Stimulated activated CD4-positive, alpha-beta T cell treated with anti-CD3 and anti-CD28 coated beads, Interleukin-4, amount 100 ng/mL, for 4 hours (primary cell): ENCODE measurements around the gene SPRR1A.

Source experiments
- DNase-seq, 2 experiments: peaks; one replicate each; pipeline ENCODE4 v3.0.0-alpha.2; 2020

The SPRR1A gene, protein sequence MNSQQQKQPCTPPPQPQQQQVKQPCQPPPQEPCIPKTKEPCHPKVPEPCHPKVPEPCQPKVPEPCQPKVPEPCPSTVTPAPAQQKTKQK

DNA sequence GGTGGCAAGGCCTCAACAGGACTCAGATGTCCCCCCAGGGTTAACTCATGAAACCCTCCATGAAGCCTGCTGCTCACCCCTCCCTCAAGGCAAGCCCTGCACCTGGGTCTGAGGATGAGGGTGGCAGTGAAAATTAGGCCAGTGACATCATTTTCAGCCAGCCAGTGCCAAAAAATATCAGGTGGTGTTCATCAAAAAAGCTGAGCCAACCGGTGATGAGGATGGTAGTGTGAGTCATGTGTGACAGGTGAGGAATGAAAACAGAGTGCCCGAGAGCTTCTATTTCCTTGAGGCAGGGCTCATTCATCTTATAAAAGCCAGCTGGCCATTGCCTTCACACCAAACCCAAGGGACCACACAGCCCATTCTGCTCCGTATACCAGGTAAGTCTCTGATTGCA lies at the start of gene SPRR1A:
TSS of gene SPRR1A (plus strand) at position 339 of the 400 bp plus-strand sequence. CDS start 1,150 bp downstream, outside the sequence.
- no peak for DNase-seq

DNA sequence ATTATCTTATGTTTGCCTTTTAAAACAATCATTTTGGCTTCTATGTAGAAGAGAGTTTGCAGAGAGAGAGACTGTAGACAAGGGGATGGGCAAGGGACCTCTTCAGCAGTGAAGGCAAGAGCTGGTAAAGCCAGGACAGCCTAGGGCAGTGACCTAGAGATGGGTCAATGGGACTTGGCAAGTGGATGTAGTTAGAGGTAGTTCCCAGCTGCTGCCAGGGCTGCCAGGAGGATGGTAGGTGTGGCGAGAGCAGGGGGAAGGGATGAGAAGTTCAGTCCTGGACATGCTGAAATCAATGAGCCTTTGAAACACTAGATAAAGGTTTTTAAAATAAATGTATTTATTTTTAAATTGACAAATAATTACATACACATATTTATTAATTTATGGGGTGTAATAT lies 43.3 kb upstream of the SPRR1A start:
- DNase-seq, result no peak

DNA sequence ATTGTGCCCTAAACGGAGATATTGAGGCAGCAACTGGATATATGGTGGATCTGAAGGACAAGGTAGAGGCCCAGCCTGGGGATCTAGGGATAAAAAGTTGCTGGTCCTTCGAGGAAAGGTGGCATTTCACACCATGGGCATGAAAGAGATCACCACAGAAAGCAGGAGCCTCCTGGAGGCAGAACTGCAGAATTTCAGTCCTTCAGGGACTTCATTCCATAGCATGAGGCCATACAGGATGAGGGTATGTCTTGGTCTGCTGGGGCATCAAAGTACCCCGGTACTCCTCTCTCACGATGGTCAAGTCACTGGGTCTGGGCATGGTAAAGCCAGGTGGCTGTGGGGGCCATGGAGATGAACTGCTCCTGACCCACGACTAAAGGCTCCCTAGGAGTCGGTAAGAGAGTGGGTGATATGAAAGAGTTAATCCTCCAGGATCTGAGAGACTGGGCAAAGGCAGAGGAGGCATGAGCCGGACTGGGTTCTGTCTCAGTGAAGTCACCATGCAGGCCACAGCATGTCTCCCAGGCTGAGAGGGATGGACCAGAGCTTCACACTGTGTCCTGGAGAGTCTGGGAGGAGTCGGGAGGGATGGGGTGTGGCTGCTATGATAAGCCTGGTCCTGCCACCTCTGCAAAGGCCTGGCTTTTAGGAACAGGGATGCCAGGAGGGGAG lies 42.7 kb upstream of the SPRR1A start:
- no peak for DNase-seq

DNA sequence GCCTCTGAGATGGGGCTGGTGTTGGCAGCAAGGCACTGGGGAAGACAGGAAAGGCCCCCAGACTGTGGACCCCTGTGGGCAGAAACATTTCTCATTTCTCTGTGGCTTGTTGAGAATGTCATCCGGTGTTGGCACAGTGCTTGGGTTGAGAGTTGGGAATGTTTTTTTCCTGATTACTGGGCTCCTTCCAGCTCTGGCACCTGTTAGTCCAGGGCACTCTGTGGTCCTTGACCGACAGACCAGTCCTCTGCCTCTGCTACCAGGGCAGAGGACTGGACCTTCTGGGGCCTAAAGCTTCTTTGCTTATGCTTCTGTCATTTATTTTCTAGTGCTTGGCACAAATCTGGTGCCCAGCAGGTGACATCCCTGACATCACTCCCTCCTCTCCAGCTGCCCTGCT lies 41.7 kb upstream of the SPRR1A start:
- no peak for DNase-seq

DNA sequence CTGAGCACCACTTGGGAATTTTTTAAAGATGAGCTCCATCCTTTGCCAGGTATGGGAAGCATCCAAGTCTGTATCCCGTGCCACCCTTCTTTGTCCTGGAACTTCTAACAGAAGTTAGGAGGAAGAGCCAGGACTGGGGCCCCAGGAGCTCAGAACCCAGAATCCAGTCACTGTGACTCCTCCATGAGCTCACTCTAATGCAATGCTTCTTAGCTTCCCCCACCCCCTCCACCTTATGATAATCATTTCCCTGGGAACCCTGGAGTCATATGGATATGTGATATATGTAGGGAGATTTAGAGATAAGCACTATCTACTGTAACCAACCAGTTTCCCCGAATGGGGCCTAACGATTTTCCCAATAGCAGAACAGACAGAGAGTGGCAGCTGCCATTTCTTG lies 37.6 kb upstream of the SPRR1A start:
- DNase-seq, result no peak

DNA sequence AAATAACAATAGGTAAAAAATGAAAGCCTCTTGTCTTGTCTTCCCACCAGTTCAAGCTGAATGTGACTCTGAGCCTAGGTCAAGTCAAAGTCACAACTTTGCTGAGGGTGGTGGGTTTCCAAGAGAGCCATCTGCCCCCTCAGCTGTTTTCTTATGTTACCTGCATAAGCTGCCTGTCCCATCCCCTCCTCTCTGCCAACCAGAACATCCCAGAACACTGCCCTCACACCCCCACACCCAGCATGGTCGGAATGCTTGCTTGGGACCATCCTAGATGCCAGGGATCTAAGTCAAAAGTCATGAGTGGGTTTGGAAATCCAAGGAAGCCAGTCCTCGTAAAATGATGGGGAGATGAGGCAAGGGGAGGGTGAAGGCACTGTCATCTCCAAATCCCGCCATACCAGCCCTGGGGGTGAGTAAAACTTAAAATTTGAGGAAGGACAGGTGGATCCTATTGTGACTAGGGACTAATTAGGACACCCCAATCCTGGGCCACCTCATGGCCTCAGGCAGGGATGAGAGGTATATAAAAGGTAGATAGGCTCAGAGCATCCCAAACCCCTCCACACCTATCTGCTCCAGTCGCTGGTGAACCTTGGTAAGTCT lies 37.1 kb upstream of the SPRR1A start, which contains the start of gene SPRR5:
TSS of gene SPRR5 (plus strand) at position 556 of the 606 bp plus-strand sequence. CDS start 1,349 bp downstream, outside the sequence.
- DNase-seq, result no peak

DNA sequence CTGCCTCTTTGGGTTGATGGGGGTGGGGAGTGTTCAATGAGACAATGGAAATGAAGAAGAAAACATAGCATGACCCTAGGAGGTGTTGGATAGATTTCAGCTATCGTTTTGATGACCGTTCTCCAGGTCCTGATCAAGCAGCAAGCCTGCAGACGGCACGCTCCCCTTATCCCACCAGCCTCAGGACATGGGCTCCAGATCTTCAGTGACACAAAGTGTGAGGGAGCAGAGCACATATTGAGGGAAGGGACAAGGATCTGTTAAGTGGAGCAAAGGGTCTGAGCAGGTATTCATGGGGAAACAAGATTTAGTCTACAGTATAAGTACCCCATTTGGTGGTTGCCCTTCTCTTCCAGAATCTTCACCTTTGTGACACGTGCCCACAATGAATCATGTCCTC lies 32.2 kb upstream of the SPRR1A start:
- DNase-seq, result no peak

DNA sequence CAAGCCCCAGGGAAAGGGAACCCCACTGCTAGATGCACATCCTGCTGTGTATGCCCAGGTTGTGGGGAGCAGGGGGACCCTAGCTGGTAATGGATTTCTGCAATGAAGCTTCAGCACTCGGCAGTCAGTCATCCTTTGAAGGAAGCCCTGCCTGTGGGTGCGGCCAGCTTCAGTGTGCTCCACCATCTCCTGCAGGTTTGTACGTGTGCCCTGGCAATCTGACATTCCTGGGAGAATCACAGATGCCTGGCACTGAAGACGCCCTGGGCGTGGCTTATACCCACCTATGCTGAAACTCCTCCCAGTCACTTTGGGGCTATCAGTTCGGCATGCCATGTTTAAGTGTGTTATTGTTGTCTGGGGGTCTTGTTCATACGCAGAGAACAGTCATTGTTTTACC lies 30.1 kb upstream of the SPRR1A start:
- no peak for DNase-seq

DNA sequence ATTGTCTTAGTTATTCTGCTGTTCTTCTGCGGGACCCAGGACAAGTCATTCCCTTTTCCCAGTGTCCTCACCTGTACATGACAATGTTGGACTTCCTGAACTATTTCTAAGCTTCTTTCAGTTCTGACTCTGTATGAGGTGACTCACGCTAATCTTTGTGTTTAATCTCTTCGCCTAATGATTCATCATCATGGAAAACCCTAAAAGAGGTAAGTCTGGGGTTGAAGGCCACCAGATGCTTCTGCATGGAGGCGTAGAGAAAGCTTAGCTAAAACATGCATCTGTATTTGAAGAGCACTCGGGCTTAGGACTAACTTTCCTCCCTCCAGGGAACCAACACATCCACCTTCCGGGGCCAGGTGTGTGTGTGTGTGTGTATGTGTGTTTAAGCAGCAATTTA lies 29.4 kb upstream of the SPRR1A start:
- DNase-seq, result no peak

DNA sequence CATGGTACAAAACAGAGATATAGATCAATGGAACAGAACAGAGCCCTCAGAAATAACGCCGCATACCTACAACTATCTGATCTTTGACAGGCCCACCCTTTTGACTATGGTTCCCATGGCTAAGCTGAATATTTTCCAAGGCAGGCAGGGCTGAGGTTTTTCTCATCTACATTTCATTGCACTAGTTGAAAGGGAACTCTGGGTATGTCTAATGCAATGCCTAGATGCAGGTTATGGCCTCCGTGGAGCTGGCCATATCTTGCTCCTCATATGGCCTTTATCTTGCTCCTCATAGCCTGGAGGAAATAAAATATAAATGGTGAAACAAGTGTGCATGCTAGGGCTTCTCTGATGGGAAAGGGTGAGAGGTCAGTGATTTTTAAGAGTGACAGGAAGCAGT lies 26.3 kb upstream of the SPRR1A start:
- no peak for DNase-seq

DNA sequence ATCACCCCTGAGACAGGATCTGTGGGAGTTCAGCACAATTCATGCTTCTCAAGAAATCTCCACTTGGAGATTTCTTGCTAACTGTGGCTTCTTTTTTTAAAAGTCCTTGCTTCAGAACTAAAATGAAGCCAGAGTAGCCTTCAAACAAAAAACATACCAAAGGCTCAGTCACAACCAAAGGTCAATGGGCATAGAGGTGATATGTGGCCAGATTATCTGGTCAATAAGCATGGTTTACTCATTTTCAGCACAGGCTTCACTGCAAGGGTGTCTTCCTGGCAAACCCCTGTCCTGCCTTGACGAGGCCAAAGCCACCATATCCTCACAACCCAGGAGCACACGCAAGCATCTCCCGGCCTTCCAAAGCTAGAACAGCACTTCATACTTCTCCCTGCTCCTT lies 24.6 kb upstream of the SPRR1A start:
- DNase-seq, result no peak

DNA sequence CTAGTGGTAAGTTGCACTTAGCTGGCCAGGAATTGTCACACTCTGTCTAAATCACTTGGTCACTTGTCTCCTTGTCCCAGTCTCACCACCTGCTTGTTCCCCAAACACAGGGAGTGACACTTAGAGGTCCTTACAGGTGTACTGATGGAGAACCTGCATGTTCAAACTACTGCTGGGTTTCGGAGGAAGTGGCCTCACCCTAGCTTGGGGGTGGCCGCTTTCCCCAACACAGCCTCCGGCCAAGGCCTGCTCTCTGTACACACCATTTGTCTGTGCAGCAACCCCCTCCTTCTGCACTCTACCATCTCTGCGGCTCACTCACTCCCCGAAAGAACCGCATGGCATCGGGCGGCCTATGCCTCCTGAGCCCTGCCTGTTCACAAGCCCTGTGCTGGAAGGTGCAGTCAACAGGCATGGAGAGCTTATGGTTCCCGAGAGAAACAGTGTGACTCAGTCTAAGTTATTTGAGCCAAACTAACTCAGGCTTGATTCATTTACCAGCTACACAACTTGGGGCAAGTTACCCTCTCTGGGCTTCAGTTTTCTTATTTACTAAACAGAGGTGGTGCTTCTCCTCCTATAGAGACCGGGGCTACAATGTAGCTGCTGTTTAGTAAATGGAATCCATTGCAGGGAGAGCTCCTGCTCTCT lies 24.0 kb upstream of the SPRR1A start:
- DNase-seq, result no peak

DNA sequence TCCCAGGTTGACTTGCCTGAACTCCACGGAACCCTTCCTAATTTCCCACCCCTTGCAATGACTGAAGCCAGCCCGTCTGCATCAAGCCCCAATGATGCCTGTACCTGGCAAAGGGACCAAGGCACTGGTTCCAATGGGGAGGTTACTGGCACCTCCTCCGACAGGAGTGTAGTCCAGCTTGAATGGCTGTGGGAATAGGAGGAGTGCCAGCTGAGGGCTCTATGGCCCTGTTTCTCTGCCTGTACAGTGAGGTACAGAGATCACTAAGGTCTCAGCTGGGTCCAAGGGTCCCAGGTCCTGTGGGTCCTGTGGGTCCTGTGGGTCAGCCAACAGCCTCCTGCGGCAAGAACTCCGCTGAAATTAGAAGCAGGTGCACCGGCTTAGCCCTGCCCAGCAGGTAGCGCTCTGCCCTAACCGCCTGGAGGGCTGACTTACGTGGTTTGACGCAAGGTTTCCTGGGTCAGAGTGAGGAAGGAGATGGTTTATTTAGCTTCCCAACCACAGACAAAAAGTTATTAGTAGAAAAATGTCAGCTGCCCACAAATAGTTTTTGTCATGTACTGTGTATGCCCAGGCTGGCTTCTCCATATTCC lies 23.3 kb upstream of the SPRR1A start:
- no peak for DNase-seq

DNA sequence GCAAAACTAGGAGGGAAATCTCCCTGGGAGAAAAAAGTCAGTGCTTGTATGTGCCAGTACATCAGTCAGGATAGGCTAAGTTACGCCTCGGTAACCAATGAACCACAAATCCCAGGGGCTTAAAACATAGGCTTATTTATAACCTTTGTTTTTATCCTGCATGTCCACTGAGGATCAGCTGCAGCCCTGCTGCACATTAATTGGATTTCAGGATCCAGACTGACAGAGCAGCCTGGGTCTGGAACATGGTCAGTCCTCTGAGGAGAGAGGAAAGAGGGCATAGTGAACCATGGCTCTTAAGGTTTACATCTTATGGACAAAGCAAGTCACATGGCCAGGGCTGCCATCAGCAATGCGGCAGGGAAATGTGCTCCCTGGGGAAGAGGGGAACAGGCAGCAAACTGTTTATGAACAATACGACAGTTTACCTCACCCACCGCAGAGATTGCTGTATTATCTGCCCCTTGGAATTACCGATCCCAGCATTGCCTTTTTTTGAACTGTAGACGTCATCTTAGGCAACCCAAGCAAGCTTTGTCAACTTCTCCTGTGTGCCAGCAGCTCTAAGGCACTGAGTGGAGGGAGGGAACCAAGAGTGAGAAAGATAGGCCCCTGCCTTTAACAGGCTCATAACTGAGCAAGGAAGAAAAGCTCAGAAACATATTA lies 22.5 kb upstream of the SPRR1A start:
- no peak for DNase-seq

DNA sequence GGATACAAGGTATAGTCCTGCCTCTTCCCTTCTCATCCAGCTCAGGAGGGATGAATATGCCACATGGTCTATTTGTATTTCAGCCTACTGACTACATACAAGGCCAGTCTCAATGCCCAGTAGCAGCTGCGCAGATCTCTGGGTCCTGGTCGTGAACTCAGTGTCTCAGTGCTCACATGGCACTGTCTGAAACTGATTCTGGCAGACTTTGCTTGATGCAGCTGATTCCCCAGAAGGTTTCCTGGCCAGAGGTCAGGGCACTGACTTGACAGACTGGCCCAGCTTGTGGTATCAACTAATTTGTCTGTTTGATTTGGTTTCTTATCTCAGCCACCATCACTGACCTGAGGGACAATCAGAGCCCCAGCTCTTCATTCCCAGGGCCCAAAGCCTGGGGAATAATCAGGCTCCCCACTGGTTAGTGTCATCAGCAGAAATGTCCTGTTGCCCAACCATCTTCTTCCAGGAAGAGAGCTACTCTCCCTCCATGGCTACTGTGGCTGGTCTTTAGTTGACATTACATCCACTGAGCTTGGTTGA lies 20.9 kb upstream of the SPRR1A start:
- DNase-seq, result no peak

DNA sequence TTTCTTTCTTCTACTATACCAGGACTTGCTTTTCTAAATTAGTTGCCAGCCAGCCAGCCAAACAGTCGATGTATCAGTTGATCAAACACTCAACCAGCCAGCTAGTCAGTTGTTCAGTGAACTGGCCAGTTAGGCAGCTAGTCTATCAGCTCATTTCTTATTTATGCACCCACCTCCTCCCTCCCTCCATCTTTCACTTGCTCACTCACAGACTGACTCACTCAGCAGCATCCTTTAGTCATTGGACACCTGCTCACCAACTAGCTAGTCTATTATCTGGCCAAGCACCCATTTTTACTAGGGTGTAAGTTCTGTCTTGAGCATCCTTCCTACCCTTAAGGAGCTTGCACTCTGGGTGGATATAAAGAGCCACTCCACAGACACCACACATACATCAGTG lies 19.3 kb upstream of the SPRR1A start:
- DNase-seq, result no peak

DNA sequence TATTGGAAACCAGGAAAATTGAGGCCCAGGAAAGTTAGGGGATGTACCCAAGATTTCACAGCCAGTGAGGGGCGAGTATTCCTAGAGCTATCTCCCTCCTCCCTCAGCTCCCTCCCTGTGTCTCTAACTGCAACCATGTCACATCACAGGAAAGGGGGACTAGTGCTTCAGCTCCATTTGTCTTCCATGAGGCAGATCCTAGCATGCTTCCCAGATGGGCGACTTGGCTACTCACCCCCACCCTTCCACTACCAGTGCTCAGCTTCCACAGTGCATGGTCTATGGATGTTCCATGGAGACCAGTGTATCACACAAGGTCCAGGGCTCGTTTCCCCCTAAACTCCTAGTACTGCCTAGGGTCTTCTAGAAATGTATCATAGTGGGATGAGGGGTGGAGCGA lies 18.0 kb upstream of the SPRR1A start:
- no peak for DNase-seq

DNA sequence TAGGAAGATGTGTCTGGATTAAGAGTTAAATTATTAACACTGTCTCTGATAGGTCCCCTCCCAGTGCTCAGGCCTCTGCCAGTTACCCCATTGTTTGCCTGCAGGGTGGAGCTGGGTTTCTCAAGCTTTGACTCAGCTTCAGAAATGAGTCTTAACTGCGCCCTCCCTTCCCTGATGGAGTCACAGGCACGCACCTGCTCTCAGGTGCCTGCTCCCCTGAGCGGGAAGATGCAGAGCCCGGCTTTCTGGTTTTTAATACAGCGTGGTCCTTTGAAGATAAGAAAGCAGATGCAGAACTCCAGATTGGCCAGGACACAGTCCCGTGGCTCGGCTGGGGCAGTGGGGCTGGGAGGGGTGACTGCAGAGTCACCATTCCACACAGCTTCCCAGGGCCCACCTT lies 16.7 kb upstream of the SPRR1A start:
- DNase-seq, result no peak

DNA sequence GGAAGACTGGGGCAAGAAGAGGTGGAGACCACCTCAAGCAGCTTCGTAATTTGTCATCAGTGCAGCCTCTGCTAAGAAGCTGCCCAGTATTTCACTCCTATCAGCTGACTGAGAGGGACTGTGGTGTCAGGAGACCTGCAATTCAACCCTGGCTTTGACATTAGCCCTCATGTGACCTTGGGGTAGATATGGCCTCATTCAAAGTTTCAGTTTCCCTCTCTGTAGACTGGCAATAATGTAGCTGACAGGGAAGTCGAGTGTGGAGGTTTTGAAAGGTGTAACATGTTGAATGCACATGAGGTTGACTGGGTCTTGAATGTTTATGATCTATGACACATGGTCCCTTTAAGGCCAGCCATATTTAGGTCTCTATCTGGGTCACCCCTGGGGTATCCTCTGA lies 15.6 kb upstream of the SPRR1A start:
- no peak for DNase-seq

DNA sequence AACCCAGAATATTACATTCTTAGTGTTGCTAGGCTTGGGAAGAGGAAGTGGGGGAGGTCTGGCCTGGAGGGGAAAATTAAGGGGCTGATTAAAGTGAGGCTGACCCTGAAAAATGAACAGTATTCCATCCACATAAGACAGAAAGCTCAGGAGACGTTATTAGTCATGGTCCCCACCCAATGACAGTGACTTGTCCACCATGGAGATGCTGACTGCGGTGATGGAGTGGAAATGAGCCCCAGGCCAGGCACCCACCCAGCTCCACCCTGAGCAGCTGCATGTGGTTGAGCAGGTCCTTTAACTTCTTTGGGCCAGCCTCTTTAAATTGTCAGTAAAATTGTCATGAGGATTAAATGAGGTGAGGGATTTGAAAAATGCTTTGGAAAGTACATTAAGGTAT lies 14.8 kb upstream of the SPRR1A start:
- no peak for DNase-seq

DNA sequence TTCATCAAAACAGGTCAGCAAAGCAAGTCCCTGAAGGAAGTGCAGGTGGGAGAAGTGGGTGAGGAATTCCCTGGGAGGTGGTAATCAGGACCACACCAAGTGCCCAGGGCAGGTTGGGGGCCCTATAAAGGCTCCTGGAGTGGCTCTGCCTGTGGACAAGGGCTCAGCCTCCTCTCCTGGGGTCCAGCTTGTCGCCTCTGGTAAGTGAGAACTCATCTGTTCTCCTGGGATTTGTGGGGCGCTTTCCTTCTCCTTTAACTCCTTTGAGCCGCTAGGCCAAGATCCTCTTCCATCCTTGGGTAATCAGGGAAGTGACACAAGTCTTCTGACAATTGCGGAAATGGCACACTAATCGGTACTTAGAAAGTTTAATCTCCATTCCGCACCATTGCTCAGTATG lies 13.4 kb upstream of the SPRR1A start, which contains the start of gene SPRR4:
TSS of gene SPRR4 (plus strand) at position 154 of the 400 bp plus-strand sequence. CDS start 1,243 bp downstream, outside the sequence.
- DNase-seq, result no peak

DNA sequence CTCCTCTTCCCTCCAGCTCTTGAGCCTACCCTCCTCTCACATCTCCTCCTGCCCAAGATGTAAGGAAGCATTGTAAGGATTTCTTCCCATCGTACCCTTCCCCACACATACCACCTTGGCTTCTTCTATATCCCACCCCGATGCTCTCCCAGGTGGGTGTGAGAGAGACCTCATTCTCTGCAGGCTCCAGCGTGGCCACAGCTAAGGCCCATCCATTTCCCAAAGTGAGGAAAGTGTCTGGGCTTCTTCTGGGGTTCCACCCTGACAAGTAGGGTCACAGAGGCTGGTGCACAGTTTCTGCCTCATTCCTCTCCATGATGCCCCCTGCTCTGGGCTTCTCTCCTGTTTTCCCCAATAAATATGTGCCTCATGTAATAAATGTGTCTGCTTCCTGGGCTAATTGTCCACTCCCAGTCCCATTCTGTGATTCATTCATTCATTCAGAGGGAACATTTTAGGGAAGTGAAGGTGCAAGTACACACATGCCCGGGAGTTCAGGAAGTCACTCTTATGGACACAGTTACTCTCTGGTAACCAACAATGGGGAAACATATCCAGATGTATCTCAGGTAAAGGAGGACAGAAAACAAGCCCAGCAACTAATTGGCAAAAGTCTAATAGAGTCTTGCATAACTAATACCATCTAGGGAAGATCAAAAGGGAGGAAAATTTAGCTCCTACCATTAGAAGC lies 11.5 kb upstream of the SPRR1A start:
- DNase-seq, result no peak
